ENCODE data around the gene SLC46A3. TPM values are rescaled to one million over a fixed set of nuclear protein-coding genes. Genes with fewer than 3 reads are reported as not detected.

Gene SLC46A3
- total and polyA plus RNA-seq, 2 of the 13 experiments (the other 11 are each of a cell fraction or from before 2014, with no cell fraction given): not detected

DNA sequence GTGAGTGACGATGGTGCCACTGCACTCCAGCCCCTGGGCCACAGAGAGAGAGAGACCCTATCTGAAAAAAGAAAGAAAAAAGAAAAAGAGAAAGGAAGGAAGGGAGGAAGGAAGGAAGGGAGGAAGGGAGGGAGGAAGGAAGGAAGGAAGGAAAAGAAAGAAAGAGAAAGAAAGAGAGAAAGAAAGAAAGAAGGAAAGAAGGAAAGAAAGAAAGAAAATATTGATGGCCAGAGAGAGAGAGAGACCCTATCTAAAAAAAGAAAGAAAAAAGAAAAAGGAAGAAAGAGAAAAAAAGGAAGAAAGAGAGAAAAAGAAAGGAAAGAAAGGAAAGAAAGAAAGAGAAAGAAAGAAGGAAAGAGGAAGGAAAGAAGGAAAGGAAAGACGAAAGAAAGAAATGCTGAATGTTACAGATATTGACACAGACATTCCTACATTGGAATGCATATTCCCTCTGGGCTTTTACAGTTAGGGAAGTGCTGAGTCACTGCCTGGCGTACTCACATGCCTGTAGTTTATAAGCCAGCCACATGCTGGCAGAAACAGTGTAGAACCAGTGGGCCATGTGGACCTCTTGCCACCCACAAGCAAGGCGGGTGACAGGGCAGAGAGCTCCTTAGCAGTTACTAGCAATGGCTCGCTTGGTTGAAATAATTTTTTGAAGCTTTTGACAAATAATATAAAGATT, 34.6 kb upstream of the SLC46A3 start (continued):
- TF ChIP-seq SAFB2 (CRISPR knock-in tag; IDR thresholded peaks at IDR 0.05; ENCODE audit: borderline replicate concordance, low read depth) (no peak), HNRNPL (IDR thresholded peaks at IDR 0.05; ENCODE audit: low read depth, low read length) (no peak), TEAD3 (CRISPR knock-in tag; optimal IDR thresholded peaks at IDR 0.05; ENCODE audit: borderline replicate concordance) (peak; percentile 63)
- TF ChIP-seq, protein P1, sequence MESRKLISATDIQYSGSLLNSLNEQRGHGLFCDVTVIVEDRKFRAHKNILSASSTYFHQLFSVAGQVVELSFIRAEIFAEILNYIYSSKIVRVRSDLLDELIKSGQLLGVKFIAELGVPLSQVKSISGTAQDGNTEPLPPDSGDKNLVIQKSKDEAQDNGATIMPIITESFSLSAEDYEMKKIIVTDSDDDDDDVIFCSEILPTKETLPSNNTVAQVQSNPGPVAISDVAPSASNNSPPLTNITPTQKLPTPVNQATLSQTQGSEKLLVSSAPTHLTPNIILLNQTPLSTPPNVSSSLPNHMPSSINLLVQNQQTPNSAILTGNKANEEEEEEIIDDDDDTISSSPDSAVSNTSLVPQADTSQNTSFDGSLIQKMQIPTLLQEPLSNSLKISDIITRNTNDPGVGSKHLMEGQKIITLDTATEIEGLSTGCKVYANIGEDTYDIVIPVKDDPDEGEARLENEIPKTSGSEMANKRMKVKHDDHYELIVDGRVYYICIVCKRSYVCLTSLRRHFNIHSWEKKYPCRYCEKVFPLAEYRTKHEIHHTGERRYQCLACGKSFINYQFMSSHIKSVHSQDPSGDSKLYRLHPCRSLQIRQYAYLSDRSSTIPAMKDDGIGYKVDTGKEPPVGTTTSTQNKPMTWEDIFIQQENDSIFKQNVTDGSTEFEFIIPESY (CRISPR knock-in tag; IDR thresholded peaks at IDR 0.05): peak; percentile 57; the same call in 1 of the 2 replicates

DNA sequence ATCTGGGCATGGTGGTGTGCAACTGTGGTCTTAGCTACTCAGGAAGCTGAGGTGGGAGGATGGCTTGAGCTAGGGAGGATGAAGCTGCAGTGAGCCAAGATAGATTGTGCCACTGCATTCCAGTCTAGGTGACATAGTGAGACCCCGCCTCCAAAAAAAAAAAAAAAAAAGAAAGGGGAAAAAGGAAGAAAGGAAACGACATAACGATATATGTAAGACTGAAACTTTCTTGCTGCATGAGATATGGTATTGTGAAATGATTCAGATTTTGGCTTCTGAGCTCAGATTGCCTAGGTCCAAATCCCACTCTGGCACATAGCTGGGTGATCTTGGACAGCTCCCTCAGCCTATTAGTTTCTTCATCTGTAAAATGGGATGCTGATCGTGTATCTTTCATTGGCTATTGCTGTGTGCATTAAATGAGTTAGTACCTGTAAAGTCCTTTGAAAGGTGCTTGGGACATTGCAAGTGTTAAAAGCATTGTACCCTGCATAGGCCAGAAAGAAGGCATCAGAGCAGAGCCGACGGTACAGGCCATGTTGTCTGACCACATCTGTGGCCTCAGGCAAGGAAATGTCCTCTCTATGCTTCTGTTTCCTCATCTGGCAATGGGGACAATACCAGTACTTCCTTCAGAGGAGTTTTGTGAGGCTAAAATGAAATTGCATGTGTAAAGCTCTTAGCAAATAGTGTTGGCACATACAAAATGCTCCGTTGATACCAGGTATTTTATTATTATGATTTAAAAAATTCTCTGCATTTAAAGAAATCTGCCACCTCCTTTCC, 32.6 kb upstream of the SLC46A3 start:
- Histone ChIP-seq H3K9me3 (ENCODE audit: low read length) (no peaks in the 10 kb centered on the region), H3K4me2 (ENCODE audit: low read depth, low read length) (no peak overlapping the region), H3K36me3 (replicated peaks in 1 of 2; ENCODE audit: control insufficient read depth in 1 of 2, insufficient read depth in 2 of 2, low read length in 2 of 2) (no peaks in the 10 kb centered on the region), H3K27ac (ENCODE audit: extremely low read length, insufficient read depth, low read length) (no peak overlapping the region), H3K9ac (ENCODE audit: insufficient read depth, low read depth, low read length) (no peak overlapping the region), H3K79me2 (ENCODE audit: insufficient read depth, low read length) (no peaks in the 10 kb centered on the region), H2AFZ (ENCODE audit: low read length) (no peak overlapping the region), H3K27me3 (ENCODE audit: control insufficient read depth in 1 of 2, insufficient read depth in 2 of 2, low read length in 2 of 2) (no peaks in the 10 kb centered on the region; a peak in 2 of 5 replicates), H4K20me1 (ENCODE audit: insufficient read depth, low read length) (no peaks in the 10 kb centered on the region), H3K4me1 (ENCODE audit: insufficient read depth, low read length) (no peaks in the 10 kb centered on the region), H3K4me3 (replicated peaks in 1 of 3; ENCODE audit: insufficient read depth in 1 of 3, low read depth in 2 of 3, low read length in 3 of 3) (no peak overlapping the region)
- no peak for DNase-seq (ENCODE audit: low spot score)
- WGBS (ENCODE audit: low lambda C conversion rate): 12% methylated on average over 5 of the region's 7 CpGs
- no peak for ATAC-seq
- in situ Hi-C loops (cut with HindIII; ENCODE audit: extremely low pct_ligation_motif_present, low pct_unique_long_range_greater_than_20kb) (no loop called here), intact Hi-C loops (cut with micrococcal nuclease; ENCODE audit: unreplicated experiment) (no loop called here)
- BruUV-seq (replicated peaks): no TSS peak
- TF ChIP-seq NR3C1 (CRISPR knock-in tag; IDR thresholded peaks at IDR 0.05) (no peak), CEBPB (IDR thresholded peaks at IDR 0.05; ENCODE audit: borderline replicate concordance, low read depth, low read length) (0 out of 2 replicates have a peak, but pooled peaks have one; percentile 16), TP53 (CRISPR knock-in tag; conservative IDR thresholded peaks at IDR 0.05) (no peak), ZNF143 (CRISPR knock-in tag; IDR thresholded peaks at IDR 0.05) (no peak), FOSL1 (CRISPR knock-in tag; IDR thresholded peaks at IDR 0.05; ENCODE audit: borderline replicate concordance) (no peak)
- TF ChIP-seq, protein P2, sequence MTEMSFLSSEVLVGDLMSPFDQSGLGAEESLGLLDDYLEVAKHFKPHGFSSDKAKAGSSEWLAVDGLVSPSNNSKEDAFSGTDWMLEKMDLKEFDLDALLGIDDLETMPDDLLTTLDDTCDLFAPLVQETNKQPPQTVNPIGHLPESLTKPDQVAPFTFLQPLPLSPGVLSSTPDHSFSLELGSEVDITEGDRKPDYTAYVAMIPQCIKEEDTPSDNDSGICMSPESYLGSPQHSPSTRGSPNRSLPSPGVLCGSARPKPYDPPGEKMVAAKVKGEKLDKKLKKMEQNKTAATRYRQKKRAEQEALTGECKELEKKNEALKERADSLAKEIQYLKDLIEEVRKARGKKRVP (CRISPR knock-in tag; IDR thresholded peaks at IDR 0.05): no peak
- FAIRE-seq: no peak
- CTCF ChIA-PET (ENCODE audit: low intra/inter-chr PET ratio, low total read pairs): no interaction called here
- POLR2A ChIA-PET: no interaction called here
